Erythroblast (primary cell): ENCODE measurements around the gene SCARB2.

Experiments used
- GATA1 ChIP-seq: IDR thresholded peaks from 2 replicates; pipeline ENCODE4 v1.6.1; 2011; ENCODE audit warnings: low read depth, mild to moderate bottlenecking, control low read depth, low read length, moderate library complexity
- POLR2A ChIP-seq: IDR thresholded peaks from 2 replicates; pipeline ENCODE4 v1.6.1; 2011; ENCODE audit warnings: mild to moderate bottlenecking, low read length

GRCh38 chr4:76166480-76166879, 47.1 kb downstream of the SCARB2 start:
- TF ChIP-seq POLR2A = no peak
- no peak for TF ChIP-seq GATA1
